KG1 (cell line): ENCODE data around the gene ATP8A1.

Experiments
- DNase-seq: peaks from one replicate; lab custom pipeline; 2025; lab: John Stamatoyannopoulos, UW

ATP8A1 gene

DNA sequence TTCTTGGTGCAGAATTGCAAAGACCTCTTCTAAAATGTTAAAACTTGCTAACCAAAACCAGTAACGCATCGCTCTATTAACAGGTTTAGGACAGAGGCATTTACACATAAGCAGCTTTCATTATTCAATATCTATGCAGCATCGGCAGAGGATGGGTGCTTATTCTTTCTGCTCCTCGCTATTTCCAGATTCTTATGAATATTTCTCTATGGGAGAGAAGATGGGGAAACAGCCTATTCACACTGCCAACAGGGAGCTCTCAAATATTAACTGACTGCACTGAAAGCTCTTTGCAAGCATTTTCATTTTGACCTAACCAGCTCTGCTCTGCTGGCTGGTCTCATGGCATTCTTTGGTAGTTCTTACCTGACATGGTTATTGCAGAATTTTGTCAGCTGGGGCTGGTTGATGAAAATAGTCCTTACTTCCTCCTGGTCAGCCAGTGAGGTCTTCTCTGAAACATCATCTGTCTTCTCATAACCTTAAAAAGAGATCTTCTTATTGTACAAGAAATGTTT is 30.2 kb downstream of the ATP8A1 start:
- DNase-seq: no peak

DNA sequence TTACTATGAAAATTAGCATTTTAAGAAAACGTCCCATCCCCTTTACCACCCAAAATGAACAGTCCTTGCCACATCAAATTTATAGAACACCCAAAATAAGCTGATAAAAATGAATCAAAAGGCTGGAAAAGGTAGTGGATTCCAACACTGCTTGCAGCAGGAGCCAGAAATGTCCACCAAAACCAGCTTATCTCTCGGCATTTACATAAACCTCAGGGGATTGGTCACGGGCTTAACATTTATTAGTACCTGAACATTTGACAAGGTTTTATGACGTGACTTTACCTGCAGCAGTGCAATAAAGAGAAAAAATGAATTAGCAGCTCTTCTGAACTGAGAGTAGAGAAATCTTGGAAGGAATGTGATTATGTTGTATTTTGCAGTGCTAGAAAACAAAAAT is 31.6 kb downstream of the ATP8A1 start:
- DNase-seq: no peak

DNA sequence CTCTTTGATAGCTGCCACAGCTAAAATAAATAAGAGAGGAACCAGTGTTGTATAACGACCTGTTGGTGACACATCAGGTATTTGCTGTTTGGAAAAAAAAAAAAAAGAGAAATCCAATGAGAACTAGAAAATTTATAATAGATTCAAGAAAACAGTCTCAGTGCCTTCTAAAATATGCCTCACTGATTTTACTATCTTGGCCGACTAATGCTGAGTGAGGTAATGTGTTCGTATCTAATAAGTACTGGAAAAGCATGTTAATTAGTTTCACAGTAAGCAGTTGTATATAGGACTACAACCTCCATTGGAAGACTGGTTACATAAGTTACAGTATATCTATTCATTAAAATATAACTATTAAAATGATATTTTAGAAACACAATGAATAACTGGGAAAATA is 32.4 kb downstream of the ATP8A1 start:
- no peak for DNase-seq

GRCh38 chr4:42618023-42618422 is 38.9 kb downstream of the ATP8A1 start:
- no peak for DNase-seq

- DNase-seq: no peak
Observed at GRCh38 chr4:42617030-42617429, 39.9 kb downstream of the ATP8A1 start.

DNA sequence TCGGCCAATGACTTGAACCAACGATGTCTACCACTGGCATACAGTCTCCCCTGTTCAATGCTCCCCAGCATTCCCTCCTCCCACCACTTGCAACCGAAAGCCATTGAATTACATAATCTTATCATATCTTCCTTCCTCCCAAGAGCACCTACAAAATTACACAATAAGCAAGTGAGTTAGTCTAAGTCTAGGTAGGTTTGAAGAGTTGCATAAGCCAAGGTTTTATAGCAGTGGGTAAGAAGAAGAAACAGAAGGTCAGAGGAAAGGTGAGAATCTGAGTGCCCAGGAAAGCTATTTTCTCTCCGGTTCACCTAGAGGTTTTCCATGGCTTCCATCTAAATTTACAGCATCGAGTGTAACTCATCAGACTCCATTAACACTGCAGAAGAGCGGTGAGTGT is 40.3 kb downstream of the ATP8A1 start:
- no peak for DNase-seq

- DNase-seq: no peak
Observed at GRCh38 chr4:42615131-42615763, 41.7 kb downstream of the ATP8A1 start.

DNA sequence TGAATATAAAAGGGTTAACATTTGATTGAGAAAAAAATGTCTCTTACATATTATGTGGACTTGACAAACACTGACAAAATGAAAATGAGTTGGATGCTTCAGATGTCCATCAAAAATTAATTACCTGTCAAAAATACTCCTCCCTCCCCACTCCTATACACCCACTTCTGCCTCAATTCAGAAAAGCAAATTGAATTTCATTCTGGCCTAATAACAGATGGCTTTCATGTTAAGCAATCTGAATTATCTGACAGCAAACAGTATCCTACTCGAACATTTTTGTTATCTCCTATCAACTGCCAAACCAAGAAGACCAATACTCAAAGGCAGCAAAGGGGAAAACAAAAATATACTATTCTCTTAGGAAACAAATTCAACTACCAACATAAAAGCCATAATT is 44.0 kb downstream of the ATP8A1 start:
- no peak for DNase-seq

DNA sequence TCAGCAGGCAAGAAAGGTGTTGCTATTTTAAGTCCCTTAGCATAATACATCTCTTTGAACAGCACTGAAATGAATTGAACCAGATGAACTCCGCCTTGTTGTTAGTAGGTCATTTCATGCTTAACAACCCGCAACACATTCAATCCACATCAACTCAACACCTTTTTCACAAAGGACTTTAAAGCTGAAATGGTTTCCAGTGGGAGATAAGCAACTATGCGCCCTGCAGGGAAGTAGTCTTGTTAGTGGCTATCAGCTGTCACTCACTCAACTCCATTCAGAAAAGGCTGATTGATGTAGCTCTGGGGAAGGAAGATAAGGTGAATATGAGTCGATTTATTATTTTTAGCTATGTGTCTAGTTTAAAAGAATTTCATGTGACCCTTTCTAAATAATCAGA is 46.0 kb downstream of the ATP8A1 start:
- DNase-seq: no peak

DNA sequence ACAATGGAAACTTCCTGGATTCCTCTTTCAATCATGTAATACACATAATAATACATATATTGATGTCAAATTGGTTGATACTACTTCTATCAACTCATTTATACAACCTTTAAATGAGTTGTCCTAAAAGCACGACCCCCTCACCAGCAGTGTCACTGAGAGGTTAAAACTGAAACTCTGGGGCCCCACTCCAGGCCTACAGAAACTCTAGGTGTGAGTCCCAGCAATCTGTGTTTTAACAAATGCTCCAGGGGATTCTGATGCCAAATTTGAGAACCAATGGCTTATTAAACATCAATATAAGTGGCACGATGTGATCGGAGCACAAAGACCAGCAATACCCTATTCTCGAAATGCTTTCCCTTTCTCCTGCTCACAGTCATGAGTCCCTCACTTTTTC is 47.9 kb downstream of the ATP8A1 start:
- DNase-seq: no peak

GRCh38 chr4:42608551-42608950 is 48.4 kb downstream of the ATP8A1 start:
- no peak for DNase-seq

GRCh38 chr4:42607011-42607726 is 49.7 kb downstream of the ATP8A1 start:
- DNase-seq: no peak

DNA sequence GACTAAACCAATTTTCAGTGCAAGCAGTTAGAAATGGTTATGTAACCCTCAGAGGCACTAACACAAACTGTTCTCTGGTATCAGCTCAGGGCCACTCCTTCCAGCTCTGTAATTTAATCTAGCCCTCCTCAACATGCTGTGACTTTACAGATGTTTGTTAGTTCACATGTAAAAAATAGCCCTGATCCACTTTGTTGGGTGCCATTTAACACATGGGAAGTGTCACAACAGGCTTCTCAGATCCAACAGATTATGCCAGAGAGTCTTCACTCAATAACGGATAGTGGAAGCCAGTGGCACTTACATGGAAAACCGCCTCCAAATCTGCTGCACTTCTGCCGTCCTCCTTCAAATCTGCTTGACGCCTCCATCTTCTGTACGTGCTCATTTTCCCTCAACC is 51.6 kb downstream of the ATP8A1 start:
- DNase-seq: no peak

GRCh38 chr4:42603862-42604261 is 53.0 kb downstream of the ATP8A1 start:
- DNase-seq: no peak

GRCh38 chr4:42600578-42600977 is 56.3 kb downstream of the ATP8A1 start:
- DNase-seq: no peak

DNA sequence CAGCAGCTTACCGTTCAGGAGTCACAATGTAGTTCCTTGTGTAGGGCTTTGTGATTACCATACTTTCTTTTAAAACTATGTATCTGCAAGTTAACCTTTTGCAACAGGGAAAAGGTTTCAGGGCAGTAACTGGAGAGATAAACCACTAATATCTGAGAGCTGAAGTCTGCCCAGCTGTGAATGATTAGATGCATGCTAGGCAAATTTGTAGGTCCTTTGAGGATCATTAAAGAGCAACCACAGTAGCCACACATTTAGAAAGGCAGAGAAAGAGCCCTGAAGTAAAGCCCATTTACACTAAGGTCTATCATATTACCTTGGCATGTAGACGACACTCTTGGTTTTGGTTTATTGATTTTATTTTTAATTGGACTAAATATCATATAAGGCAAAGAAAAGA is 60.0 kb downstream of the ATP8A1 start:
- DNase-seq: no peak

- DNase-seq: no peak
Observed at GRCh38 chr4:42594888-42595287, 62.0 kb downstream of the ATP8A1 start.

- no peak for DNase-seq
Observed at GRCh38 chr4:42588909-42589308, 68.0 kb downstream of the ATP8A1 start.

- DNase-seq: no peak
Observed at GRCh38 chr4:42586775-42587174, 70.1 kb downstream of the ATP8A1 start.

GRCh38 chr4:42579903-42580302 is 77.0 kb downstream of the ATP8A1 start:
- no peak for DNase-seq

DNA sequence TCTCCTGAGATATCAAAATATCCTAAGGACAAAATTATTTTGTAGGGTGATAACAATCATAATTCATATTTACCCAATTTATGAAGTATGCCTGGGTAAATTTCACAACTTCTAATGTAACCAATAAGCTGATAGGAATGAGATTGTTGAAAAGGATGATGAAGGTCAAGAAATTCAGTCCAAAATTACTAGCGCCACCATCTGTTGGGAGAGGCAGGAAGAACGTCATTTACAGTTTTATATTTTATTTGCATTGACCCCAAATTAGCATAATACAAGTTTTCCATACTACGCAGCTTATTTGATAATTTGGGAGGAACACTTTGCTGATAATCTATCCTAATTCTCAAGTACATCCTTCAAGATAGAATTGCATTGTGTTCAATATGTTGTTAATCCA is 78.7 kb downstream of the ATP8A1 start:
- no peak for DNase-seq

DNA sequence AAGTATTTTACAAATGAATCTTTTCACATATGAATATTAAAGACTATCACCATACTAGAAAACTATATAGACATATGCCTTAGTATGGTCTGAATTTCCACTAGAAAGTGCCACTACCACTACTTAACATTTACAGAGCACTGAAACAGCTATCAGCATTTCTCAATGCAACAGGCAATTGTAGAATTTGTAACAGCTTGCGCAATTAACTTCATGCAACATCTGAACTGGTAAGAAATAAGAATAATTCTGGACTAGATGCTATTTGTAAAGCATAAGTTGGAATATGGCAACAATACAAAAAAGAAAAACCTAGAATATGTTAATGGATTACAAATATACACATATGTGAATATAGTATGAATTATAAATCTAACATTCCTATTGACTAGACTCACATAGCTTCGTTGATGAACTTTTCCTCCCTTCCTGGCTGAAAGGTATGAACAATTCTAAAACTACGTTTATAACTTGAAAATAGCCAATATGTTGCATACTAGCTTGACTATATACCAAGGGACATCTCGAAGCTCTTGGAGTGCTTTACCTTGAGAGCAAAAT is 82.0 kb downstream of the ATP8A1 start:
- no peak for DNase-seq

DNA sequence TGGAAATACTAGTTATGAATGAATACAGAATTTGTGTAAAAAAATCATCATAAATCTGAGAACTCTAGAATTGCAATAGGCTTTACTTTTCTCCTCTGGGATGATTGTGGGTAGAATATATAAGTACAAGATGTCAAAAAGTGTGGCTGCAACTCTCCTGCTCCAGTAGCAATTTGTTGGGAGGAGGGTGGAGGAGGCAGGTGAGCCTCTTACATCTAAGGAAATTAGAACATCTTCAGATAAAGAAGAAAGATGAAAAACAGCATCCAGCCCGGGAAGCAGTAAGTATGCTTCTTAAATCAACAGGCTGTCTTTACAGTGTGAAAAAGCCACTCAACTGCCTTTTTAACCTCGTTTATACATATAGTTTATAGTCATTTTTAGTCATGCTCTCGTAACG is 83.7 kb downstream of the ATP8A1 start:
- DNase-seq: no peak

DNA sequence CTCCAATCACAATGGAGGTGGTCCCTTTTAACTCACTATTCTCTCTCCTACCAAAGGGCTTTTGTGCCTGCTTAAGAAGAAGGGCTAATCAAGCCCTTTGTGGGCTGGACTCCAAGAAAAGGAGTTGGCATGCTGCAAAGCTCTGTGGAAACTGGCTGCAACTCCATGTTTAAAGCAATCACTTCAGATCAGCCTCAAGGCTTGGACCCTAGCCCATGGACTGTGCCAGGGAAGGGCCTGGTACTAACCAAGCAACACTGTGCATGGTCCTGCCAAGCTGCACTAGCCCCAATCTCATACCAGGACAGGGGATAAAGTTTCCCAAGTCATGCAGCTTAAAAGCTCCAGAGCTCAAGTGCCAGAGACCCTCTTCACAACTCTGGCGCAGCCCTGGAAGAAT is 86.7 kb downstream of the ATP8A1 start:
- DNase-seq: no peak
